ENCODE results near the gene MYO7A. TPM values are rescaled to one million over a fixed set of nuclear protein-coding genes. Genes with fewer than 3 reads are reported as not detected.

The MYO7A gene
- total RNA-seq, 1 donor from 2014 or later: 5.5 TPM

- intact Hi-C loops (cut with DNase I): no loop called here
- H3K27ac ChIP-seq: no peak overlapping the region
Measured at GRCh38 chr11:77159219-77159936, 31.3 kb downstream of the MYO7A start.

GRCh38 chr11:77159937-77160495 is 32.0 kb downstream of the MYO7A start:
- no peak for TF ChIP-seq CTCF (IDR thresholded peaks at IDR 0.05)
- Histone ChIP-seq H3K4me3 (no peak overlapping the region), H3K36me3 (no peaks in the 10 kb centered on the region), H3K27me3 (ENCODE audit: low read depth) (no peaks in the 10 kb centered on the region), H3K9me3 (no peaks in the 10 kb centered on the region), H3K27ac (no peak overlapping the region), H3K4me1 (no peaks in the 10 kb centered on the region)
- ATAC-seq (no peak), DNase-seq (no peak)
- intact Hi-C loops (cut with DNase I): no loop called here

More at GRCh38 chr11:77159219-77159936, 31.3 kb downstream of the MYO7A start:
- no peaks in the 10 kb centered on the region for H3K36me3 ChIP-seq
- ATAC-seq (no peak), DNase-seq (no peak)
- no peaks in the 10 kb centered on the region for H3K4me1 ChIP-seq
- TF ChIP-seq CTCF (IDR thresholded peaks at IDR 0.05): no peak
- no peaks in the 10 kb centered on the region for H3K9me3 ChIP-seq
- no peaks in the 10 kb centered on the region for H3K27me3 ChIP-seq (ENCODE audit: low read depth)
- H3K4me3 ChIP-seq: no peak overlapping the region

GRCh38 chr11:77163271-77163670 is 35.2 kb downstream of the MYO7A start:
- TF ChIP-seq CTCF (IDR thresholded peaks at IDR 0.05): no peak

GRCh38 chr11:77165066-77165465 is 37.0 kb downstream of the MYO7A start:
- Histone ChIP-seq H3K9me3 (no peaks in the 10 kb centered on the region), H3K4me3 (no peak overlapping the region), H3K4me1 (no peaks in the 10 kb centered on the region), H3K27ac (no peak overlapping the region), H3K36me3 (no peaks in the 10 kb centered on the region), H3K27me3 (ENCODE audit: low read depth) (no peaks in the 10 kb centered on the region)
- intact Hi-C loops (cut with DNase I): no loop called here
- no peak for DNase-seq
- TF ChIP-seq CTCF (IDR thresholded peaks at IDR 0.05): no peak
- ATAC-seq: no peak

More at GRCh38 chr11:77163271-77163670, 35.2 kb downstream of the MYO7A start:
- Histone ChIP-seq H3K27ac (no peak overlapping the region), H3K36me3 (no peaks in the 10 kb centered on the region), H3K4me1 (no peaks in the 10 kb centered on the region), H3K4me3 (no peak overlapping the region), H3K27me3 (ENCODE audit: low read depth) (no peaks in the 10 kb centered on the region), H3K9me3 (no peaks in the 10 kb centered on the region)
- ATAC-seq (no peak), DNase-seq (no peak)
- intact Hi-C loops (cut with DNase I): no loop called here

- intact Hi-C loops (cut with DNase I): no loop called here
- TF ChIP-seq CTCF (IDR thresholded peaks at IDR 0.05): no peak
- ATAC-seq: no peak
Measured at GRCh38 chr11:77166021-77166420, 38.0 kb downstream of the MYO7A start.

More at GRCh38 chr11:77166021-77166420, 38.0 kb downstream of the MYO7A start:
- H3K4me1 ChIP-seq: no peaks in the 10 kb centered on the region
- no peaks in the 10 kb centered on the region for H3K36me3 ChIP-seq
- H3K27me3 ChIP-seq (ENCODE audit: low read depth): no peaks in the 10 kb centered on the region
- H3K9me3 ChIP-seq: no peaks in the 10 kb centered on the region
- no peak overlapping the region for H3K4me3 ChIP-seq
- H3K27ac ChIP-seq: no peak overlapping the region
- no peak for DNase-seq
